ENCODE results near the gene CDR2L. TPM values are rescaled to one million over a fixed set of nuclear protein-coding genes. Genes with fewer than 3 reads are reported as not detected.

Gene CDR2L
- total RNA-seq, 4 donors from 2014 or later = 8.5 to 23.2 (median 10.1) TPM

- DNase-seq (ENCODE audit: low spot score) (no peak), ATAC-seq (ENCODE audit: low FRiP score) (no peak)
- no peak for TF ChIP-seq CTCF (IDR thresholded peaks at IDR 0.05)
Measured at GRCh38 chr17:74972973-74973328, 14.5 kb upstream of the CDR2L start.

DNA sequence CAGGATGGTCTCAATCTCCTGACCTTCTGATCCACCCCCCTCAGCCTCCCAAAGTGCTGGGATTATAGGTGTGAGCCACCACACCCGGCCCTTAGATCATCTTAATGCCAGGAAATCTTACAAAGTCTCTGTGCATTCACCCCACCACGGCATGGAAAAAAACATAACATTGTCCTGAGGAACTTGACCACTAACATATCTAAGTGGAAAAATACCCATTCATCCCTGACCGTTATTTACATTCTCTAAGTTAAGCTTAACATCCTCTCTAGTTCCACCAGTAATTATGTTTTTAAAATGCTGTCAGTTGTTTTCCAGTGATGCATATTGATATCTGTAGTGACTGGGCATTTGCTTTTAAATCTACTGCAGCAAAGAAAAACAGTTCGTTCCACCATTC is 11.5 kb upstream of the CDR2L start:
- no peak for ATAC-seq (ENCODE audit: low FRiP score)
- TF ChIP-seq CTCF (IDR thresholded peaks at IDR 0.05) = no peak

DNA sequence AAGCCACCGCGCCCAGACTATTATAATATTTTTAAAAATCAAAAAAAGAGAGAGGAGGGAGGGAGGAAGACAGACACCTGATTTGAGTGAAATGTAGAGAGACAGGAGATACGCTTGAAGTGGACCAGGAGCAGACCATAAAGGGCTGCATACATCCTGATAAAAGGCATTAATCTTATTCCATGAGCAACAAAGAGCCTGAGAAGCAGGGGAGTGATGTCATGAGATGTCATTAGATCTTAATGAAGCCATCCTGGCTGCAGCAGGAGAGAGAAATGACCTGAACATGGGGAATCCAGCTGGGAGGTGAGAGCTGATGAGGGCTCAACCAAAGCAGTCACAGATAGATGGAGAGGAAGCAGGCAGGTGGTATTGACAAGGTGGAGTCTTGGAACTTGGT is 9.6 kb upstream of the CDR2L start:
- ATAC-seq (ENCODE audit: low FRiP score) (no peak), DNase-seq (ENCODE audit: low spot score) (no peak)
- TF ChIP-seq CTCF (IDR thresholded peaks at IDR 0.05) = no peak

More for the DNA sequence above, 11.5 kb upstream of the CDR2L start:
- DNase-seq (ENCODE audit: low spot score) = no peak

- DNase-seq (ENCODE audit: low spot score) (no peak), ATAC-seq (ENCODE audit: low FRiP score) (no peak)
- no peak for TF ChIP-seq CTCF (IDR thresholded peaks at IDR 0.05)
Measured at GRCh38 chr17:74978240-74978639, 9.2 kb upstream of the CDR2L start.

DNA sequence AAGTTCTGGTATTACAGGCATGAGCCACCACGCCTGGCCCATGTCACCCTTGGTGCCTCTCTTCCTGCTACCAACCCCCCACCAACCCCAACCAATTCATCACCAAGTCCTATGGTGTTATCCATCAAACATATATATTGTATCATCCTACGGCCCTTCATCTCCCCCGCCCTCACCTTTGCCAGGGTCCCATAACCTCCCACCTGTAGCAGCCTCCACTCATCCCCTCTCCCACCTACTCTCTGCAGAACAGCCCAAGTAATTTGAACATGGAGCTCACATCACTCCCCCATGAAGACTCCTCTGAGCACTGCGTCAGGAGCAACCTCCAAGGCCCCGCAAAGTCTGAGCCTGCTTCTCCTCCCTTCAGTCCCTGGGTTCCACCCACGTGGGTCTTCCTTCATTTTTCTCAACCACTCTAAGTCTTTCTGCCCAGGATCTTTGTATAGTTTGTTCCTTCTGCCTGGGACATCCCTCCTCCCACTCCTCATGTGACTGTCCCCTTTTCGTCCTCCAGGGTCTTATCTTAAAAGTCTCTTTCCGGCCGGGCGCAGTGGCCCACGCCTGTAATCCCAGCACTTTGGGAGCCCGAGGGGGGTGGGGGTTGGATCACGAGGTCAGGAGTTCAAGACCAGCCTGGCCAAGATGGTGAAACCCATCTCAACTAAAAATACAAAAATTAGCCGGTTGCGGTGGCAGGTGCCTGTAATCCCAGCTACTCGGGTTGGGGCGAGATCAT is 7.9 kb upstream of the CDR2L start:
- TF ChIP-seq CTCF (IDR thresholded peaks at IDR 0.05) = no peak
- DNase-seq (ENCODE audit: low spot score) = no peak
- no peak for ATAC-seq (ENCODE audit: low FRiP score)

GRCh38 chr17:74981318-74981978 is 6.0 kb upstream of the CDR2L start:
- DNase-seq (ENCODE audit: low spot score) (no peak), ATAC-seq (ENCODE audit: low FRiP score) (peak; percentile 25)
- TF ChIP-seq CTCF (IDR thresholded peaks at IDR 0.05) = no peak

All from omental fat pad (tissue), 4 donors.